Endothelial cell of umbilical vein (primary cell): Measurements from ENCODE around the gene ATXN1. TPM values are rescaled to one million over a fixed set of nuclear protein-coding genes. Genes with fewer than 3 reads are reported as not detected.

Source experiments
- BruUV-seq: library from RNA; stranded (reverse); fragments of 400-500 nt; replicated peaks from 2 replicates; lab custom pipeline; 2021; lab: Mats Ljungman, UMichigan
- CTCF ChIA-PET: fragments of 300-600, 350-600 bp; sonication (Branson Sonifier 250); formaldehyde crosslinking; loops from one replicate; lab custom pipeline; 2021; ENCODE audit warnings: antibody characterized with exemption, inconsistent platforms; lab: Charles Lee
- POLR2A ChIA-PET: fragments of 300-600, 350-600 bp; sonication (Branson Sonifier 250); formaldehyde crosslinking; loops from one replicate; lab custom pipeline; 2021; ENCODE audit warnings: antibody characterized with exemption, inconsistent platforms; lab: Charles Lee
- DNase-seq: peaks from one replicate; pipeline ENCODE4 v3.0.0-alpha.2; 2011; ENCODE audit warnings: low read depth, low spot score
- FAIRE-seq: peaks from 2 replicates; lab custom pipeline; 2011; peaks lifted over from hg19 to GRCh38; lab: Jason Lieb, UNC
- H2AFZ ChIP-seq: 2 replicates; pipeline ENCODE4 v1.6.0; 2012; ENCODE audit warnings: low read depth, low read length, control low read depth, inconsistent platforms
- H3K27ac ChIP-seq: 2 replicates; pipeline ENCODE4 v1.5.1; 2011; ENCODE audit warnings: low read depth, mild to moderate bottlenecking, control low read depth, low read length, moderate library complexity; ENCODE audit not compliant: insufficient read depth
- H3K27me3 ChIP-seq, 2 experiments: 2 replicates each; pipeline versions ENCODE4 v1.6.0 to v1.6.1; 2011; ENCODE audit warnings: low read length in 2 of 2, mixed read lengths in 1 of 2; ENCODE audit not compliant: control insufficient read depth in 2 of 2, insufficient read depth in 2 of 2
- H3K36me3 ChIP-seq, 2 experiments: 2 replicates in 1 of 2; 3 replicates in 1 of 2; pipeline ENCODE4 v1.5.1; 2011; ENCODE audit warnings: low read length in 2 of 2, mild to moderate bottlenecking in 1 of 2, moderate library complexity in 1 of 2; ENCODE audit not compliant: control insufficient read depth in 2 of 2, insufficient read depth in 2 of 2; ENCODE audit errors: extremely low read depth in 1 of 2
- H3K4me1 ChIP-seq: 3 replicates; pipeline ENCODE4 v1.5.1; 2011; ENCODE audit warnings: mild to moderate bottlenecking, low read length; ENCODE audit not compliant: control insufficient read depth, insufficient read depth; ENCODE audit errors: extremely low read depth
- H3K4me2 ChIP-seq: 2 replicates; pipeline ENCODE4 v1.6.1; 2011; ENCODE audit warnings: low read length, control low read depth, mixed read lengths; ENCODE audit not compliant: insufficient read depth
- H3K4me3 ChIP-seq, 3 experiments: fragments of 200-600 bp in 1 of 3; sonication (generic), shearing (Covaris generic) in 1 of 3; replicated peaks in 1 of 3; 2 replicates each; pipeline ENCODE4 v1.5.1; 2011 to 2016; ENCODE audit warnings: control low read depth in 3 of 3, low read length in 3 of 3, mild to moderate bottlenecking in 2 of 3, inconsistent platforms in 1 of 3, low read depth in 1 of 3, moderate library complexity in 1 of 3; ENCODE audit not compliant: insufficient read depth in 1 of 3
- H3K79me2 ChIP-seq: 2 replicates; pipeline ENCODE4 v1.6.0; 2012; ENCODE audit warnings: low read length, inconsistent platforms; ENCODE audit not compliant: control insufficient read depth, insufficient read depth
- H3K9ac ChIP-seq: replicated peaks from 2 replicates; pipeline ENCODE3; 2011; ENCODE audit warnings: low read length, control low read depth; ENCODE audit not compliant: insufficient read depth; ENCODE audit errors: extremely low read depth
- H3K9me1 ChIP-seq: replicated peaks from 3 replicates; pipeline ENCODE4 v1.6.0; 2011; ENCODE audit warnings: mild to moderate bottlenecking, low read length; ENCODE audit not compliant: control insufficient read depth, insufficient read depth; ENCODE audit errors: extremely low read depth
- H3K9me3 ChIP-seq: replicated peaks from 2 replicates; pipeline ENCODE4 v1.5.1; 2012; ENCODE audit warnings: low read length, inconsistent platforms; ENCODE audit not compliant: control insufficient read depth, insufficient read depth
- H4K20me1 ChIP-seq: replicated peaks from 2 replicates; pipeline ENCODE3; 2011; ENCODE audit warnings: mild to moderate bottlenecking, low read length; ENCODE audit not compliant: control insufficient read depth, insufficient read depth; ENCODE audit errors: extremely low read depth
- EZH2 ChIP-seq: IDR thresholded peaks from 2 replicates; pipeline ENCODE4 v1.6.1; 2012; ENCODE audit warnings: borderline replicate concordance, low read depth, mild to moderate bottlenecking, moderate library complexity, low read length, inconsistent platforms; ENCODE audit not compliant: severe bottlenecking
- FOS ChIP-seq: IDR thresholded peaks from 2 replicates; pipeline ENCODE4 v1.6.1; 2011; ENCODE audit warnings: mild to moderate bottlenecking, low read length, moderate library complexity, borderline replicate concordance; ENCODE audit not compliant: insufficient read depth
- GATA2 ChIP-seq: IDR thresholded peaks from 2 replicates; pipeline ENCODE4 v1.7.0; 2011; ENCODE audit warnings: low read depth, mild to moderate bottlenecking, moderate library complexity, mixed read lengths, low read length; ENCODE audit not compliant: insufficient read length, insufficient read depth
- JUN ChIP-seq: IDR thresholded peaks from 2 replicates; pipeline ENCODE4 v1.6.1; 2011; ENCODE audit warnings: borderline replicate concordance, low read depth; ENCODE audit not compliant: insufficient read length, insufficient read depth
- MAX ChIP-seq: IDR thresholded peaks from 2 replicates; pipeline ENCODE4 v1.6.1; 2011; ENCODE audit not compliant: insufficient read depth, insufficient read length
- MYC ChIP-seq: IDR thresholded peaks from one replicate; pipeline ENCODE4 v1.6.1; 2011; ENCODE audit warnings: mild to moderate bottlenecking, low read depth, low read length
- POLR2A ChIP-seq: IDR thresholded peaks from 2 replicates; pipeline ENCODE4 v1.6.1; 2012; ENCODE audit warnings: low read depth, mild to moderate bottlenecking, control low read depth, low read length
- POLR2AphosphoS5 ChIP-seq: IDR thresholded peaks from 2 replicates; pipeline ENCODE4 v1.6.1; 2012; ENCODE audit warnings: low read depth, mild to moderate bottlenecking, control low read depth, low read length, moderate library complexity; ENCODE audit not compliant: insufficient read depth
- dilution Hi-C: fragments of 300-500 bp; cut with MboI; formaldehyde crosslinking; loops from one replicate; pipeline ENCODE4 v1.15.0; 2019; ENCODE audit warnings: low sequenced_read_pairs; ENCODE audit not compliant: extremely low pct_ligation_motif_present
- intact Hi-C: fragments of 100-400 bp; cut with micrococcal nuclease; formaldehyde crosslinking; loops from one replicate; pipeline ENCODE4 v1.10.0; 2022
- polyA plus RNA-seq, 4 experiments: library from polyadenylated mRNA; depleted of rRNA in 3 of 4; stranded (reverse) in 3 of 4; unstranded in 1 of 4; fragments of >200 nt; gene quantifications; 2 replicates each; pipeline versions ENCODE4 v1.2.1 to v1.2.3, GENCODE V29; 2011 to 2012; ENCODE audit warnings: missing spikeins in 1 of 4
- total RNA-seq: library from RNA; stranded (reverse); gene quantifications from 2 replicates; pipeline ENCODE4 v1.2.3, GENCODE V29; 2021
- TF ChIP-seq, protein P1 (sequence below), 2 donors: IDR thresholded peaks; 1 replicate in 1 of 2; 2 replicates in 1 of 2; pipeline ENCODE4 v1.5.1; 2011; ENCODE audit warnings: low read length in 2 of 2, mild to moderate bottlenecking in 2 of 2, moderate library complexity in 2 of 2, control low read depth in 1 of 2, inconsistent platforms in 1 of 2, low read depth in 1 of 2; ENCODE audit not compliant: insufficient read depth in 1 of 2; ENCODE audit errors: extremely low read depth in 1 of 2

The ATXN1 gene
- total and polyA plus RNA-seq, 2 donors (not counting 3 experiments of a cell fraction or from before 2014, with no cell fraction given), result 16.4 to 33.0 TPM

GRCh38 chr6:16343593-16343992 is 417.7 kb downstream of the ATXN1 start:
- BruUV-seq, result no TSS peak
- intact Hi-C loops (no loop called here), dilution Hi-C loops (no loop called here)
- CTCF ChIA-PET, result no interaction called here
- Histone ChIP-seq H3K9ac (no peak overlapping the region), H3K79me2 (no peaks in the 10 kb centered on the region), H3K36me3 (no peaks in the 10 kb centered on the region), H2AFZ (no peak overlapping the region), H3K9me3 (no peaks in the 10 kb centered on the region), H4K20me1 (no peaks in the 10 kb centered on the region), H3K4me1 (peaks cover 27% of the 10 kb centered on the region), H3K4me3 (no peak overlapping the region), H3K27me3 (no peaks in the 10 kb centered on the region), H3K4me2 (no peak overlapping the region), H3K9me1 (no peaks in the 10 kb centered on the region), H3K27ac (no peak overlapping the region)
- no peak for FAIRE-seq
- POLR2A ChIA-PET, result no interaction called here
- TF ChIP-seq POLR2AphosphoS5 (no peak), GATA2 (no peak), EZH2 (no peak), POLR2A (no peak), FOS (no peak), JUN (no peak), MYC (no peak), MAX (no peak)
- TF ChIP-seq, protein P1, sequence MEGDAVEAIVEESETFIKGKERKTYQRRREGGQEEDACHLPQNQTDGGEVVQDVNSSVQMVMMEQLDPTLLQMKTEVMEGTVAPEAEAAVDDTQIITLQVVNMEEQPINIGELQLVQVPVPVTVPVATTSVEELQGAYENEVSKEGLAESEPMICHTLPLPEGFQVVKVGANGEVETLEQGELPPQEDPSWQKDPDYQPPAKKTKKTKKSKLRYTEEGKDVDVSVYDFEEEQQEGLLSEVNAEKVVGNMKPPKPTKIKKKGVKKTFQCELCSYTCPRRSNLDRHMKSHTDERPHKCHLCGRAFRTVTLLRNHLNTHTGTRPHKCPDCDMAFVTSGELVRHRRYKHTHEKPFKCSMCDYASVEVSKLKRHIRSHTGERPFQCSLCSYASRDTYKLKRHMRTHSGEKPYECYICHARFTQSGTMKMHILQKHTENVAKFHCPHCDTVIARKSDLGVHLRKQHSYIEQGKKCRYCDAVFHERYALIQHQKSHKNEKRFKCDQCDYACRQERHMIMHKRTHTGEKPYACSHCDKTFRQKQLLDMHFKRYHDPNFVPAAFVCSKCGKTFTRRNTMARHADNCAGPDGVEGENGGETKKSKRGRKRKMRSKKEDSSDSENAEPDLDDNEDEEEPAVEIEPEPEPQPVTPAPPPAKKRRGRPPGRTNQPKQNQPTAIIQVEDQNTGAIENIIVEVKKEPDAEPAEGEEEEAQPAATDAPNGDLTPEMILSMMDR (IDR thresholded peaks at IDR 0.05; ENCODE audit: extremely low read depth in 1 of 2, insufficient read depth in 1 of 2, low read depth in 1 of 2, low read length in 2 of 2), result no peak
- DNase-seq, result no peak
